WERI-Rb-1 (cell line): ENCODE measurements around the gene ANKS1A.

Experiments
- DNase-seq: peaks from one replicate; pipeline ENCODE4 v3.0.0-alpha.2; 2020
- H3K27ac ChIP-seq: fragments of 250-450 bp; sonication (Bioruptor Pico); 2 replicates; pipeline ENCODE4 v1.5.1; 2020; ENCODE audit warnings: mild to moderate bottlenecking, moderate library complexity
- H3K27me3 ChIP-seq: fragments of 250-450 bp; sonication (Bioruptor Pico); 2 replicates; pipeline ENCODE4 v1.5.1; 2021; ENCODE audit warnings: mild to moderate bottlenecking, low read depth, moderate library complexity; ENCODE audit not compliant: insufficient read depth, severe bottlenecking
- H3K36me3 ChIP-seq: fragments of 250-450 bp; sonication (Bioruptor Pico); 2 replicates; pipeline ENCODE4 v1.5.1; 2020; ENCODE audit warnings: mild to moderate bottlenecking, moderate library complexity
- H3K4me3 ChIP-seq: 2 replicates; pipeline ENCODE4 v1.5.1; 2011; ENCODE audit warnings: low read depth, mild to moderate bottlenecking, control low read depth, low read length
- H3K9me3 ChIP-seq: fragments of 250-450 bp; sonication (Bioruptor Pico); 2 replicates; pipeline ENCODE4 v1.5.1; 2021; ENCODE audit warnings: mild to moderate bottlenecking, moderate library complexity; ENCODE audit not compliant: severe bottlenecking
- CTCF ChIP-seq: IDR thresholded peaks from 2 replicates; pipeline ENCODE4 v1.5.1; 2011; ENCODE audit warnings: low read depth, mild to moderate bottlenecking, control low read depth, inconsistent platforms, low read length

ANKS1A gene

GRCh38 chr6:34984416-34984815, 95.4 kb downstream of the ANKS1A start:
- H3K4me3 ChIP-seq = no peak overlapping the region
- H3K27ac ChIP-seq = no peak overlapping the region
- no peaks in the 10 kb centered on the region for H3K9me3 ChIP-seq
- no peak for TF ChIP-seq CTCF
- H3K36me3 ChIP-seq = peaks cover 68% of the 10 kb centered on the region
- no peaks in the 10 kb centered on the region for H3K27me3 ChIP-seq
- DNase-seq = no peak

DNA sequence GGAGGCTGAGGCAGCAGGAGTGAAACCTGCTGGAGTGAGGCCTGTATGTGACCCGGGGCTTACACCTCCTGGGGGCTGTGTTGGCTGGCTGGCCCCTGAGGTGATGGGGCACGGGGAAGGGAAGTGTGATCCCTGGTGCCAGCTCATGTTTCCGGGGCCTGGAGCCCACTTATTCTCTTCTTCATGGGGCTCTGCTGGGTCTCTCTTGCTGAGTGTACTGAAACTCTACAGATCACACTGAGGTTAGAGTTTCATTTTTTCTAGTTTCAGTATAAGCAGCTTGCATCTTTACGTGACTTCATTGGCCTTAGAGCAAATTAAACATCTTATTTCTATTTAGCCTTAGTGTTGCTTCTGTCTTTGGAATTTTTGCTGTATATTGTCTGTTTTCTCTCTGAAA, 96.2 kb downstream of the ANKS1A start:
- no peak for DNase-seq
- Histone ChIP-seq H3K27ac (no peak overlapping the region), H3K36me3 (peaks cover 74% of the 10 kb centered on the region), H3K9me3 (no peaks in the 10 kb centered on the region), H3K4me3 (no peak overlapping the region), H3K27me3 (no peaks in the 10 kb centered on the region)
- no peak for TF ChIP-seq CTCF

DNA sequence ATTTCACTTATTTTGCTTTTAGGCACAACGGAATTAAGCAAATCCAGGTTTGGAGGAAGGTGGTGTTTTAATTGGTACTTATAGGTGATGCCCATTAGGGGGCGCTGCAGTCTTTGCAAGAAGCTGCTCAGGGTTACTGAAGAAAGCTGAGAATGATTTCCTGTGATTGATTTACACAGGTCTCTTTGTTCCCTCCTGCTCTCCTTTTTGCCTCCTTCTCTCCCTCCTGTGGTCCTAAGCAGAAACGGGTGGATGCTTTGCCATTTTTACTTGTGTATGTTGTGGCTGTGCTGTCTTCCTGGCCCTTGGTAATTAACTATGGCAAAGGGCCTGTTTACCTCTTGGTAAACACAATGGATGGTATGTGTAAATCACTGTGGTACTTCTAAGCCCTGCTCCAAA, 97.8 kb downstream of the ANKS1A start:
- H3K27me3 ChIP-seq = no peaks in the 10 kb centered on the region
- no peak overlapping the region for H3K4me3 ChIP-seq
- peaks cover 81% of the 10 kb centered on the region for H3K36me3 ChIP-seq
- peak overlapping the region; percentile 2 for H3K27ac ChIP-seq
- H3K9me3 ChIP-seq = no peaks in the 10 kb centered on the region
- DNase-seq = peak; percentile 85
- peak; percentile 82 for TF ChIP-seq CTCF

- Histone ChIP-seq H3K36me3 (peaks cover 81% of the 10 kb centered on the region), H3K27ac (peak overlapping the region; percentile 2; the same call in 1 of the 2 replicates)
These were observed 98.5 kb downstream of the ANKS1A start for GRCh38 chr6:34987506-34987905.

DNA sequence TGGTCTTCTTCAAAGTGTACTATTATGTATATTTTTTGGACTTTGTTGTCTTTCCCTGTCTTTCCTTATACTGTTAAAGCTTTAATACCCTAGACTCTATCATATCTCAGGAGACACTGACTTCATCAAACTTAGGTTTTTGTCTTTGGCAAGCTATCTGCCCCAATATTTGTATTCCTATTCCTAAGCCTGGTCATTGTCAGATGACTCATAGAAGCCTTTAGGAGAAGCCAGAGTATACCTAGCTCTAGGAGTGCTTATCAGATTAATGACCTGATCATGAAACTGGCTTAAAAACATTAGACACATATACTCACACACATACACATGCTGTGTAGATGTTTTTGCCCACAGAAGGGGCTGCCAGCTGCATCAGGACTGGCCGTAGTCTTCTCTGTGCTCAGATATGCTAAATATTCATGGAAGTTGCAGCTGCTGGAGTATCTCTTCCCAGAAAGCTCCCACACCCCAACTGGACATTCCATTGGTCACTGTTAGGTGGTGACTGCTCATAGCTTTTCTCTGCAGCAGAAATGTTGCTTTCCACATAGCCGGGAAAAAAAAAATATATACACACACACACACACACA, 102.0 kb downstream of the ANKS1A start:
- H3K9me3 ChIP-seq = no peaks in the 10 kb centered on the region
- no peak overlapping the region for H3K4me3 ChIP-seq
- H3K36me3 ChIP-seq = peaks cover 67% of the 10 kb centered on the region
- no peak overlapping the region for H3K27ac ChIP-seq
- no peak for TF ChIP-seq CTCF
- DNase-seq = no peak
- no peaks in the 10 kb centered on the region for H3K27me3 ChIP-seq

More at GRCh38 chr6:34987506-34987905, 98.5 kb downstream of the ANKS1A start:
- TF ChIP-seq CTCF = no peak
- no peaks in the 10 kb centered on the region for H3K27me3 ChIP-seq
- no peak overlapping the region for H3K4me3 ChIP-seq
- H3K9me3 ChIP-seq = no peaks in the 10 kb centered on the region
- DNase-seq = no peak

DNA sequence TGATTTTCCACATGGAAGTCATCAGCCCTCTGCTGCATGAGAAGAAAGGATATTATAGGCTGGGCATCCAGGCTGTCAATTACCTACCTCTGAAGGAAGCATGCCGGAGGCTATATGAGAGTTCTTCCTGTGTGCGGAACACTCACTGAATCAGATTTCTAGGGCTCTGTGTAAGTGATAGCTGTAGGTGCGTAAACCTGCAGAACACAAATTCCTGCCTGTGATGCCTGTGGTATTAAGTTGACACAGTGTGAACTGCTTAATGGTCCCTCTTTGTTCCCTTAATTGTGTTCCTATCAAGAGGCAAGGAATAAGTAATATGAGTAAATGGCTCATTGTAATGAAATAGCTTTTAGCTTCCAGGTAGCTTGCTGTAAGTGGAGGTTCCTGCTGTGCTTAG, 103.3 kb downstream of the ANKS1A start:
- DNase-seq = no peak
- Histone ChIP-seq H3K4me3 (no peak overlapping the region), H3K36me3 (peaks cover 60% of the 10 kb centered on the region), H3K27me3 (no peaks in the 10 kb centered on the region), H3K27ac (no peak overlapping the region), H3K9me3 (no peaks in the 10 kb centered on the region)
- no peak for TF ChIP-seq CTCF
